ES-I3 (cell line): ENCODE results near the gene RHBDL3.
A peak's percentile ranks its signal among the peaks of the same experiment; 100 is the strongest.
"Not testable (repeated sequence)": the region's sequence is repeated elsewhere in the genome, so short reads cannot be mapped to it uniquely, and the experiment has no call there.

Experiments
- H3K36me3 ChIP-seq: 2 replicates; pipeline ENCODE4 v1.6.1; 2013; ENCODE audit warnings: mild to moderate bottlenecking, low read length, control low read depth, moderate library complexity; ENCODE audit not compliant: insufficient read depth
- H3K4me1 ChIP-seq: 2 replicates; pipeline ENCODE4 v1.6.1; 2013; ENCODE audit warnings: mild to moderate bottlenecking, control low read depth, low read length; ENCODE audit not compliant: insufficient read depth
- H3K9ac ChIP-seq: 2 replicates; pipeline ENCODE4 v1.6.1; 2013; ENCODE audit warnings: low read depth, mild to moderate bottlenecking, low read length, moderate library complexity
- H3K9me3 ChIP-seq: 2 replicates; pipeline ENCODE4 v1.6.1; 2013; ENCODE audit warnings: mild to moderate bottlenecking, low read length, moderate library complexity; ENCODE audit not compliant: control insufficient read depth, insufficient read depth

Gene RHBDL3

GRCh38 chr17:32341141-32341856, 75.7 kb downstream of the RHBDL3 start:
- Histone ChIP-seq H3K4me1 (no peaks in the 10 kb centered on the region), H3K9me3 (no peaks in the 10 kb centered on the region), H3K36me3 (peaks cover 10% of the 10 kb centered on the region; the same call in 1 of the 2 replicates), H3K9ac (peak overlapping the region; percentile 92)

GRCh38 chr17:32341857-32342602, 76.4 kb downstream of the RHBDL3 start, which contains the start of gene C17orf75:
C17orf75 (minus strand) TSS chr17:32342173; CDS start chr17:32342139, 34 bp downstream.
- Histone ChIP-seq H3K9ac (peak within 1 kb of the TSS; percentile 92), H3K4me1 (no peaks in the 10 kb centered on the region), H3K9me3 (no peaks in the 10 kb centered on the region), H3K36me3 (peaks cover 10% of the 10 kb centered on the region; the same call in 1 of the 2 replicates)

GRCh38 chr17:32342603-32343325, 77.1 kb downstream of the RHBDL3 start:
- Histone ChIP-seq H3K9ac (peak overlapping the region; percentile 92; the same call in 1 of the 2 replicates), H3K9me3 (no peaks in the 10 kb centered on the region), H3K4me1 (no peaks in the 10 kb centered on the region), H3K36me3 (peaks cover 7% of the 10 kb centered on the region; the same call in 1 of the 2 replicates)

GRCh38 chr17:32345951-32346600, 80.4 kb downstream of the RHBDL3 start:
- Histone ChIP-seq H3K9ac (no peak overlapping the region), H3K36me3 (no peaks in the 10 kb centered on the region), H3K4me1 (peaks cover 4% of the 10 kb centered on the region; the same call in 1 of the 2 replicates), H3K9me3 (no peaks in the 10 kb centered on the region)

GRCh38 chr17:32348483-32348800, 82.8 kb downstream of the RHBDL3 start:
- Histone ChIP-seq H3K36me3 (no peaks in the 10 kb centered on the region), H3K9ac (no peak overlapping the region; the same call in 1 of the 2 replicates), H3K9me3 (no peaks in the 10 kb centered on the region), H3K4me1 (peaks cover 4% of the 10 kb centered on the region; the same call in 1 of the 2 replicates)

GRCh38 chr17:32349503-32349853, 83.8 kb downstream of the RHBDL3 start:
- H3K36me3 ChIP-seq: peaks cover 3% of the 10 kb centered on the region; the same call in 1 of the 2 replicates
- H3K4me1 ChIP-seq: peaks cover 4% of the 10 kb centered on the region; the same call in 1 of the 2 replicates
- H3K9ac ChIP-seq: peak overlapping the region; percentile 98
- H3K9me3 ChIP-seq: no peaks in the 10 kb centered on the region

GRCh38 chr17:32349854-32350665, 84.4 kb downstream of the RHBDL3 start, which contains the start of gene ZNF207:
ZNF207 (plus strand) TSS chr17:32350157; CDS start chr17:32350286, 129 bp downstream.
- H3K4me1 ChIP-seq: peaks cover 7% of the 10 kb centered on the region; the same call in 1 of the 2 replicates
- H3K9me3 ChIP-seq: no peaks in the 10 kb centered on the region
- peak within 1 kb of the TSS; percentile 98 for H3K9ac ChIP-seq
- H3K36me3 ChIP-seq: peaks cover 7% of the 10 kb centered on the region

DNA sequence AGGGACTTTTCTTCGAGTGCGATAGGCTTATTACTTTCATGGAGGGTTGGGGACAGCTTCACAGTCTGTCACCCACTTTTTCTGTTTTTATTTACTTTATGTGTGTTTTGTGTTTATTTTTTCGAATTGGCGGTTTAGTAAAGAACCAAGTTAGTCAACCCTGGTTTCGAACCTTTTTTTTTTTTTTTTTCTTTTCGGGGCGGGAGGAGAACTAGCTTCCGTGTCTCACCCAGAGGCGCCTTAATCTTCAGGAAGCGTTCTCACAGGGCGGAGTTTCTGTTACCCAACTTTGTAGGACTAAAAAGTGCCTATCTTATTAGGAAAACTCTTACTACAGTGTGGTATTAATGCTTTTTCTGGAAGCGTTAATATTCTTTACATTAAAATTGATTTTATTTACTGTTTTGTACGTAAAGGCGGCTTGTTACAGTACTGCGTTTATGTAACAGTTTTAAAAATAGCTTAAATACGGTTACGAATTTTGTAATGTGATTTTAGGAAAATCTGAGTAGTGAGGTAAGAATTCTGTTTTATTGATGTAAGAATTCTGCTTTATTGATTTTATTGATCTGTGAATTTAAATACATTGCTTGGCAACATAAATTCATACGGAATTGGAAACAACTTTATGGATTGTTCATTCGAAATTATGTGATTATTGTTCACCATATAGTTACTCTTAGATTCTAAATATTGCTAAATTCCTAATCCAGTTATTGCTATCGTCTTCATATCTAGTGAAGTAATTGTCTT, 85.2 kb downstream of the RHBDL3 start:
- peaks cover 13% of the 10 kb centered on the region for H3K4me1 ChIP-seq
- peak overlapping the region; percentile 98 for H3K9ac ChIP-seq
- H3K36me3 ChIP-seq: peaks cover 10% of the 10 kb centered on the region
- no peaks in the 10 kb centered on the region for H3K9me3 ChIP-seq

- H3K9me3 ChIP-seq, H3K9ac ChIP-seq: not testable (repeated sequence)
- Histone ChIP-seq H3K36me3 (peaks cover 16% of the 10 kb centered on the region), H3K4me1 (peaks cover 13% of the 10 kb centered on the region)
Measured at GRCh38 chr17:32352734-32353133, 87.1 kb downstream of the RHBDL3 start.

DNA sequence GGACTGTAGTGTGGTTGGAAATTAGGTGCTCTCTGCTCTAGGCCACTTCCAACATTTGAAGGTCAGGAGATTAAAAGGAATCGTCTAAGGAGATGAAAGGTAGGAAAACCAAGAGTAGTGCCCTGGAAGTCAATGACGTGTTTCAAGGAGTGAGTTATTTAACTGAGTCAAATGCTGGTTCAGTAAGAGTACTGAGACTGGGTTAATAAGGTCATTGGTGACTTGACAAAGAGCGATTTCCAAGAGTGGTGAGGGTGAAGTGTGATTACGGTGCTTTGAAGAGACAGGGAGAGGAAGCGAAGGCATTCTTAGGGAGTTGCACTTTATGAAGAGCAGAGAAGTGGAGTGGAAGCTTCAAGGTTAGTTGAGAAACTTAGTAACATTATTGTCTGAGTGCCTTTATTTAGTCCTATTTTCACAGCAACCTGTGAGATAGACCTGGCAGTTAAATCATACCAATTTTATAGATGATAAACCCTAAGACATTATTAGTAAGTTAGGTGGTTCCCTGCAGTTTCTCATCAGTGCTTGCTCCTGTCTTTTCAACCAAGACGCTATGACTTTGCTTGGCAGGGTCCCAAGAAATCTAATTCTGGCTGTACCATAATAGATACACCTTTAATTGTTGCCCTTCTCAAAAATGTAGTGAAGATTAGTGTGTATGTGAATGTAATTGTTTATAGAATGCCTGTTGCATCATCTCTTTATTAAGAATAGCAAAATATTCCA, 90.2 kb downstream of the RHBDL3 start:
- H3K4me1 ChIP-seq: peaks cover 9% of the 10 kb centered on the region
- no peaks in the 10 kb centered on the region for H3K9me3 ChIP-seq
- H3K9ac ChIP-seq: no peak overlapping the region
- H3K36me3 ChIP-seq: peaks cover 28% of the 10 kb centered on the region

DNA sequence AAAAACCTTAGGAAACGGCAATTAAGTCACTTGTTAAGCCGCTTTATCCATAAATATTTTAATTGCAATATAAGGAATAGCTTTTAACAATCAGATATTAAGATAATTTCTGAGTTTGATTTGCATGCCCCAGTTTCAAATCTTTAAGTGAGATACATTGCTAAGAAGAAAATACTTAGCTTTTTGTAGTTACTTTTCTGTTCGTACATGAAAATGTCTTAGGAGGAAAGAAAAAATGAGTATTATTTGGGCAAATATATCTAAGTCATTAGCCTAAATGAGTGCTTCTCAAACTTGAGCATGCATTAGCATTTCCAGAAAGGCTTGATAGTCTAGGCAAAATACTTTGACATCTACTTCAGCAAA, 90.7 kb downstream of the RHBDL3 start:
- H3K4me1 ChIP-seq: peaks cover 9% of the 10 kb centered on the region
- H3K36me3 ChIP-seq: peaks cover 28% of the 10 kb centered on the region
- no peak overlapping the region for H3K9ac ChIP-seq
- H3K9me3 ChIP-seq: no peaks in the 10 kb centered on the region

DNA sequence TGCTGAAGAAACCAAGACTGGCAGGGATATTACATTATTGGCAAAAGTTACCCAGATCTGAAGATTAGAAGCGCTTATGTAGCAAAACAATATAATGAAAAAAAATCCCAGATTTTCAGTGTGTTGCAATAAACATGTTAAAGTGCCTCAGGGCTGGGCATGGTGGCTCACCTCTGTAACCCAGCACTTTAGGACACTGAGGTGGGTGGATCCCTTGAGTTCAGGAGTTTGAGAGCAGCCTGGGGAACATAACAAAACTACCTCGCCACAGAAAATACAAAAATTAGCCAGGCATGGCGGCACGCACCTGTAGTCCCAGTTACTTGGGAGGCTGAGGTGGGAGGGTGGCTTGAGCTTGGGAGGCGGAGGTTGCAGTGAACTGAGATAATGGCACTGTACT, 91.1 kb downstream of the RHBDL3 start:
- H3K9ac ChIP-seq: no peak overlapping the region
- peaks cover 9% of the 10 kb centered on the region for H3K4me1 ChIP-seq
- peaks cover 28% of the 10 kb centered on the region for H3K36me3 ChIP-seq
- H3K9me3 ChIP-seq: no peaks in the 10 kb centered on the region
